ENCODE measurements around the gene CH25H. TPM values are rescaled to one million over a fixed set of nuclear protein-coding genes. Genes with fewer than 3 reads are reported as not detected.

CH25H gene
- total and polyA plus RNA-seq, 11 donors, result 0.24 to 3.5 (median 0.40) TPM

Other genes with a start within 250 kb of the CH25H start
- 10 to 100 TPM in 2 of 9 donors, 1 to 10 TPM in 7; 2.6 to 15.6 (median 5.1) TPM for gene FAS, start 216.5 kb downstream of the CH25H start, total RNA-seq
- 1 to 10 TPM; 1.6 to 3.2 TPM for gene FAS, start 216.5 kb downstream of the CH25H start, polyA plus RNA-seq
- gene LIPA, start 44.5 kb upstream of the CH25H start, total RNA-seq, result 100 to 1,000 TPM in 1 of 9 donors, 10 to 100 TPM in 8; 13.6 to 127 (median 18.8) TPM
- gene LIPA, start 44.5 kb upstream of the CH25H start, polyA plus RNA-seq, result 10 to 100 TPM in 1 of 2 donors, 1 to 10 TPM in 1; 4.8 to 22.1 TPM
- 10 to 100 TPM in 3 of 9 donors, 1 to 10 TPM in 6; 2.3 to 30.2 (median 5.3) TPM for gene IFIT2, start 94.7 kb upstream of the CH25H start, total RNA-seq
- 1 to 10 TPM; 2.1 to 2.8 TPM for gene IFIT2, start 94.7 kb upstream of the CH25H start, polyA plus RNA-seq
- 100 to 1,000 TPM in 1 of 9 donors, 10 to 100 TPM in 4, 1 to 10 TPM in 4; 4.4 to 107 (median 12.1) TPM for gene IFIT3, start 120.7 kb upstream of the CH25H start, total RNA-seq
- 1 to 10 TPM; 4.6 to 5.0 TPM for gene IFIT3, start 120.7 kb upstream of the CH25H start, polyA plus RNA-seq
- gene IFIT1B, start 170.7 kb upstream of the CH25H start, total RNA-seq, result under 1 TPM in 2 of 9 donors, not detected in 7; 0.24 to 0.25 TPM
- not detected for gene IFIT1B, start 170.7 kb upstream of the CH25H start, polyA plus RNA-seq
- gene IFIT1, start 185.3 kb upstream of the CH25H start, total RNA-seq, result 10 to 100 TPM; 13.8 to 58.2 (median 25.6) TPM
- gene IFIT1, start 185.3 kb upstream of the CH25H start, polyA plus RNA-seq, result 10 to 100 TPM in 1 of 2 donors, 1 to 10 TPM in 1; 5.5 to 23.4 TPM
- 10 to 100 TPM in 6 of 9 donors, 1 to 10 TPM in 3; 5.4 to 21.0 (median 10.4) TPM for gene IFIT5, start 207.3 kb upstream of the CH25H start, total RNA-seq
- gene IFIT5, start 207.3 kb upstream of the CH25H start, polyA plus RNA-seq, result 1 to 10 TPM; 5.4 to 9.3 TPM

Measured in heart left ventricle (tissue), 11 donors.